ENCODE measurements around the gene LMO7.

DNA sequence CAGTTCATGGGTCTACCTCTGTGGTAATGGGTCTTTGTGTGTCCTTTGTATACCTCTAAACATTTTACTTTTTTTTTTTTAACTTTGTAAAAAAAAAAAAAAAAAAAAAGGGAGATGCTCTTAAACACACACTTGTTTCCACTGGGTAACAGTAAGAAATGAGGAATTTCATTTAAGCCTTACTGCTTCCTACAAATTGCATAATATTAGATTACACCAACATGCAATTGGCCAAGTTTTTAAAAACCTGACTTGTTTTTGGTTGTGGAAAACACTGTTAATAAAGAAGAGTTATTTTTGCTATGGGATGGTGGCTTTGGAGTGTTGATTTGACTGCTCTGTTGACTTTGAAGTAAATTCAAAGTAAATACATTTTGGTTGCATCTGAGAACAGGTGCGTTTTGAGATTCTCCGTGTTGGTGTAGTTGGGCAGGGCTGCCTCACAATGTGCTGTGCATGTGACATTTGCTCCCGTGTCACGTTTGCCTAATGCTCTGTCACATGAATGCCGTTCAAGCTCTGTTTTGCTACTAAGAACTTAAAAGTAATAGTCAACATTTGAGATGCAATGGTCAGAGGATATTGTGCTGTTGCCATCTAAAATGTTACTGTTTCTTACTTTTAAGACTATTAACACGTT is 202.4 kb downstream of the LMO7 start:
- TF ChIP-seq, protein P1, sequence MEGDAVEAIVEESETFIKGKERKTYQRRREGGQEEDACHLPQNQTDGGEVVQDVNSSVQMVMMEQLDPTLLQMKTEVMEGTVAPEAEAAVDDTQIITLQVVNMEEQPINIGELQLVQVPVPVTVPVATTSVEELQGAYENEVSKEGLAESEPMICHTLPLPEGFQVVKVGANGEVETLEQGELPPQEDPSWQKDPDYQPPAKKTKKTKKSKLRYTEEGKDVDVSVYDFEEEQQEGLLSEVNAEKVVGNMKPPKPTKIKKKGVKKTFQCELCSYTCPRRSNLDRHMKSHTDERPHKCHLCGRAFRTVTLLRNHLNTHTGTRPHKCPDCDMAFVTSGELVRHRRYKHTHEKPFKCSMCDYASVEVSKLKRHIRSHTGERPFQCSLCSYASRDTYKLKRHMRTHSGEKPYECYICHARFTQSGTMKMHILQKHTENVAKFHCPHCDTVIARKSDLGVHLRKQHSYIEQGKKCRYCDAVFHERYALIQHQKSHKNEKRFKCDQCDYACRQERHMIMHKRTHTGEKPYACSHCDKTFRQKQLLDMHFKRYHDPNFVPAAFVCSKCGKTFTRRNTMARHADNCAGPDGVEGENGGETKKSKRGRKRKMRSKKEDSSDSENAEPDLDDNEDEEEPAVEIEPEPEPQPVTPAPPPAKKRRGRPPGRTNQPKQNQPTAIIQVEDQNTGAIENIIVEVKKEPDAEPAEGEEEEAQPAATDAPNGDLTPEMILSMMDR (IDR thresholded peaks at IDR 0.05), result no peak
- no peak for TF ChIP-seq POLR2A (IDR thresholded peaks at IDR 0.05)
